SJCRH30 (cell line): ENCODE data around the gene PTPRE. TPM values are rescaled to one million over a fixed set of nuclear protein-coding genes. Genes with fewer than 3 reads are reported as not detected.

Experiments
- DNase-seq, 2 experiments: peaks; one replicate each; pipeline ENCODE4 v3.0.0-alpha.2; 2015 to 2020
- H3K27ac ChIP-seq: fragments of 250-450 bp; sonication (Bioruptor Pico); 2 replicates; pipeline ENCODE4 v1.5.1; 2020; ENCODE audit warnings: mild to moderate bottlenecking, moderate library complexity
- H3K27me3 ChIP-seq: fragments of 250-450 bp; sonication (Bioruptor Pico); 2 replicates; pipeline ENCODE4 v1.5.1; 2020; ENCODE audit warnings: mild to moderate bottlenecking, moderate library complexity
- H3K36me3 ChIP-seq: fragments of 250-450 bp; sonication (Bioruptor Pico); 2 replicates; pipeline ENCODE4 v1.5.1; 2020; ENCODE audit warnings: mild to moderate bottlenecking, moderate library complexity
- H3K4me1 ChIP-seq: fragments of 250-450 bp; sonication (Bioruptor Pico); 2 replicates; pipeline ENCODE4 v1.5.1; 2020; ENCODE audit warnings: mild to moderate bottlenecking, moderate library complexity
- H3K4me3 ChIP-seq: fragments of 250-450 bp; sonication (Bioruptor Pico); 2 replicates; pipeline ENCODE4 v1.5.1; 2020; ENCODE audit warnings: mild to moderate bottlenecking, moderate library complexity
- H3K9me3 ChIP-seq: fragments of 250-450 bp; sonication (Bioruptor Pico); replicated peaks from 2 replicates; pipeline ENCODE4 v1.5.1; 2020; ENCODE audit warnings: mild to moderate bottlenecking, moderate library complexity
- total RNA-seq: library from RNA; depleted of rRNA; stranded (reverse); fragments of >200 nt; shearing (Covaris generic); gene quantifications from 2 replicates; pipeline ENCODE4 v1.2.3, GENCODE V29; 2014

Gene PTPRE
- total RNA-seq, 1 experiment from 2014 or later, result 5.2 TPM

DNA sequence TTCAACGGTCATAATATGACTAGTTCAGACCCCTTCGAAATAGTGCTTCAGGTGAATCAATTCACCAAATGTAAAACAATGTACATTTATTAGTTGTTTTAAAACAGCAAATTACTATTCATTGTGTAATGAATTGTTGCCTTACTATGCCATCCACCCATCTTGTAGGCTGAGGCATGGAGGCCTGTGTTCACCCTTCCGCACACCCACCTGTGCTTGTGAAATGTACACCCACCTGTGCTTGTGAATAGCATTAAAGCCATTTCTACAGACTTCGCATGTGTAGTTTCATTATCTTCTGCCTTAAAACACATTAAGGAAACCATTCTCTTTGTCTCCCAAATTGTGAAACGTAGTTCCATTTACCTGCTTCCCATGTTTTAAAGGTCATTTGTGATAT is 31.0 kb upstream of the PTPRE start:
- no peak for DNase-seq
- H3K27me3 ChIP-seq, result peaks cover under 1% of the 10 kb centered on the region
- no peaks in the 10 kb centered on the region for H3K9me3 ChIP-seq

DNA sequence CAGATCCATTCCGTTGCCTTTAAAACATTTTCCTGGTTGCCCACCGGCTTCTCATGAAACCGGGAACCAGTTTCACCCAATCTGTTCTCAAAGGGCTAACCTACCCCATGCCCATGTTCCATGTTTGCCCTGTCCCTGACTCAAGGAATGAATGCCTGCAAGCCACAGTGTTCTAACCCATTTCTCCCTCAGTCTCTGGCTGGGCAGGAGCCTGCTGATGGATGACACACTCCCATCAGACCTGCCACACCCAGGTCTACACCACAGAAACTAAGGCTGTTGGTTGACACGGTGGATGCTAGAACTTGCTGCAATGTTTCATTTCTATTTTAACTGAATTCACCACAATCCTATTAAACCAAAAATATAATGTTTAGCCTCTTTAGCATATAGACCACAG is 29.8 kb upstream of the PTPRE start:
- Histone ChIP-seq H3K36me3 (no peaks in the 10 kb centered on the region), H3K4me3 (no peak overlapping the region), H3K27me3 (peaks cover 3% of the 10 kb centered on the region), H3K9me3 (no peaks in the 10 kb centered on the region), H3K27ac (no peak overlapping the region), H3K4me1 (no peaks in the 10 kb centered on the region)
- DNase-seq, result no peak

More for the DNA sequence above, 31.0 kb upstream of the PTPRE start:
- no peaks in the 10 kb centered on the region for H3K36me3 ChIP-seq
- H3K27ac ChIP-seq, result no peak overlapping the region
- H3K4me1 ChIP-seq, result no peaks in the 10 kb centered on the region
- no peak overlapping the region for H3K4me3 ChIP-seq

DNA sequence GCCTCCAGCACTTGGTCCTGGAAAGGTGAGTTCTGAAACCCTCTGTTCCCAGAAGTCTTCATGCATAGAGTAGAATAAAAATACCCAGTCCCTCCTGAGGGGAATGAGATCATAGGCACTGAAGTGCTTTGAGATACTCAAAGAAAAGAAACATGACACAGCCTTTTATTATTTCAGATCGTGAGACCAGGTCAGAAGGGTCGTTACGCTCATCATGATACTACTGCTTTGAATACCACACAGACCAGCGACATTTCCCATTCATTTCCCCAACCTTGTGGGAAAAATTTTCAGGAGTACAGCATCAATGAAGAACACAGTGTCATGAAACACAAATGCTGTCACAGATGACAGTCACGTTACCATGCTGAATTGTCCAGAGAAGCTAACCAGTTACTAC is 29.2 kb upstream of the PTPRE start:
- H3K4me3 ChIP-seq, result no peak overlapping the region
- H3K36me3 ChIP-seq, result no peaks in the 10 kb centered on the region
- no peak overlapping the region for H3K27ac ChIP-seq
- no peaks in the 10 kb centered on the region for H3K9me3 ChIP-seq
- no peaks in the 10 kb centered on the region for H3K4me1 ChIP-seq
- peaks cover 3% of the 10 kb centered on the region for H3K27me3 ChIP-seq
- no peak for DNase-seq

DNA sequence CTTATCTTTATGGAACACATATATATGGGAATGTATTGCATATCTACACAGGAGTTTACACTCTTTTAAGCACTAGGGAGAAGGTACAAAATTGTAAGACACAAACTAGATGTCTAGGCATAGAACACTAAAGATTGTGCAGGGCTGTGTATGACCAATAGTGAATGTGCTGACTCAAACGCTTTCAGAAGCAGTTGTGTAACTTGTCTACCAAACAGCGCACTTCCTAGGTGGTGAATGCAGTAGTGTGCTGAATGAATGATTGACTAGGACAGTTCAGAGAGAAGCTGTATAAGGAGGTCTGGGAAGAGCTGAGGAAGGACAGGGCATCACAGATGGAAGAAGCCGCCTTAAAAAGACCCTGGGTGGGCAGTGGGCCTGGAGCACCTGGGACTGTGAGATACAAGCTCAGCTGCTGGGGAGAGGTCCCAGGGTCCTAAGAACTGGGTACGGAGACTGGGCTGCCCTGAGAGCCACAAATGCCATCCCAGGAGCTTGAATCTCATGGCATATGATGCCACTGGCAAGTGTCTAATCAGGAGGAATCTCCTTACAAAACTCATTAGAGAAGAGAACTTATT is 28.3 kb upstream of the PTPRE start:
- H3K27me3 ChIP-seq, result peaks cover 3% of the 10 kb centered on the region
- no peak for DNase-seq
- H3K36me3 ChIP-seq, result no peaks in the 10 kb centered on the region
- no peaks in the 10 kb centered on the region for H3K4me1 ChIP-seq
- H3K9me3 ChIP-seq, result no peaks in the 10 kb centered on the region
- H3K4me3 ChIP-seq, result no peak overlapping the region
- no peak overlapping the region for H3K27ac ChIP-seq

DNA sequence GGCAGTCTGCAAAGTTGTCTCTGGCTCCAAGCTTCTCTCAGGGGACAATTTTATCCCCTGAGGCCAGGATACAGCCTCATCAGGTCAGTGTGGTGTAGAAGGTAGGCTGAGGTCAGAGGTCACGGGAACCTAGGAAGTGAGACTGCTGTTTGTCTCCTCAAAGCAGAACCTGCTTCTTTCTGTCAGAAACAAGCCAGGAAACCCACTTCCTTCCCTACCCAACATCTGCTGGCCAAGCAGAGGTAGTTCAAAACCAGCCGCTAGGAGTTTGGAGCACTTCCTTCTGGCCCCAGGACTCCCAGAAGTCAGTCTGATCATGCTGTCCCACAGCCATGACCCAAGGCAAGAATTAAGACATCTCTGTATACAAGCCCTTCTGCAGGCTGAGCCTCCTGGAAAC is 26.3 kb upstream of the PTPRE start:
- Histone ChIP-seq H3K4me3 (no peak overlapping the region), H3K9me3 (no peaks in the 10 kb centered on the region), H3K27me3 (peaks cover 3% of the 10 kb centered on the region; the same call in 1 of the 2 replicates), H3K4me1 (no peaks in the 10 kb centered on the region), H3K27ac (no peak overlapping the region), H3K36me3 (no peaks in the 10 kb centered on the region)
- no peak for DNase-seq

DNA sequence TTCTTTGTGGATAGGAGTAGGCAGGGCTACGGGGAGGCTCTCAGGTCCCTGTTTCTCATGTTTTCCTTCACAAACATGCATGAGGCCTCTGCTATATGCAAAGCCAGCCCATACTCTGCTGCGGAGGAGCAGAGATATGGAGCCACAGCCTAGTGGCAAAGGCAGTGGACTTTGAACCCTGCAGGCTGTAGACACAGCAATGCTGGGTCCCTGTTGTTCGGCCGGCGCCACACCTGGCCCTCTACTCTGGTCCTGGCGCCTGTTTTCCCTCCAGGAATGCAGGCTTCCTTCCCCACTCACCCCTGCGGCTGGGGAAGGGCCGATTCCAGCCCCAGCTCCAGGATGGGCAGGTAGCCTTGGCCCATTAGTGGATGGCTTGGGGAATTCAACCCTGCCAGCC is 25.6 kb upstream of the PTPRE start:
- H3K4me1 ChIP-seq, result no peaks in the 10 kb centered on the region
- H3K4me3 ChIP-seq, result no peak overlapping the region
- DNase-seq, result no peak
- H3K36me3 ChIP-seq, result no peaks in the 10 kb centered on the region
- H3K9me3 ChIP-seq, result no peaks in the 10 kb centered on the region
- no peak overlapping the region for H3K27ac ChIP-seq
- H3K27me3 ChIP-seq, result peaks cover 3% of the 10 kb centered on the region; the same call in 1 of the 2 replicates

DNA sequence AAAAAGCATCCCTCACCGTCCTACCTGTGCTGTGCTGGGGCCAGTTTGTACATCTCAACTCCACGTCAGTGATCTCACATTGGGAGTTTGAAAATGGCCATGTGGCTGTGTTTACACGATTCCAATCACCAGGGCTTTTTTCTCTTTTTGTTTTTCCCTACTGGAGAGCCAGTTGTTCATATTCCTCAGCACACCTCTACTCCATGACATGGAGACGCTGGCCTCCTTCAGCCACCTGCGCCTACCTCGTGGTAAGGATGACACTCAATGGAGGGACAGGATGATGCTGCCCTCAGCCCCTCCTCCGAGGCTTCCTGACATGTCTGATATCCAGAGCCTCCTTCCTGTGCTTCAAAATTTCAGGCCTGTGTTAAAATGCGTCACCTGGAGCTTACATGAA is 24.5 kb upstream of the PTPRE start:
- Histone ChIP-seq H3K9me3 (no peaks in the 10 kb centered on the region), H3K27ac (no peak overlapping the region), H3K27me3 (peaks cover 3% of the 10 kb centered on the region; the same call in 1 of the 2 replicates), H3K4me1 (no peaks in the 10 kb centered on the region), H3K4me3 (no peak overlapping the region), H3K36me3 (no peaks in the 10 kb centered on the region)
- no peak for DNase-seq

DNA sequence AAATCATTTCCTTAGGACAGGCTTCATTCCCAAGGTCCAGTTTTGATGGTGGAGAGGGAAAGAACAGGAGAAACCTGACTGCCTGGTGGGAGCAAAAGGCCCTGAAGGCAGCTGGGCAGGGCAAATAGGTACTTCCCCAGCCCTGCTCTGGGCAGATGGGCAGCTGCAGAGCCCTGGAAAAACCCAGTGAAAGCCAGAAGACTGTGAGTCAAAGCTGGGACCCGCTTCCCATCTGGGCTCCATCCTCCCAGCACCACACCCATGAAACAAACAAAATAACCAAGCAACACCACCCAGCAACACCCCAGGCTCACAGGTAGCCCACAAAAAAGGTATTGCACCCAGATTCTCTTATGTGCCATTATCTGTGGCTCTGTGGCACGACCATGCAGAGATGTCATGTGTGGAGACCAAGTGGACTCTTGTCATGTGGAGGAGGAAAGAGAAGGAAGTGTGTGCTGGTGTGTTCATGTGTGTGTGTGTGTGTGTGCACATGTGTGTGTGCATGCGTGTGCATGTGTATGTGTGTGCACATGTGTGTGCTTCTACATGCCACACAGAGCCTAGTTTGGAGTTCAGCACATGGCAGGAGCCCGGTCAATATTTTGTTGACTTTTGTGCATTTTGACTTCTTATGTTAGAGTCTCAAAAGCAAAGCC is 24.0 kb upstream of the PTPRE start:
- Histone ChIP-seq H3K4me1 (no peaks in the 10 kb centered on the region), H3K36me3 (no peaks in the 10 kb centered on the region), H3K27me3 (peaks cover 3% of the 10 kb centered on the region; the same call in 1 of the 2 replicates), H3K4me3 (no peak overlapping the region), H3K27ac (no peak overlapping the region), H3K9me3 (no peaks in the 10 kb centered on the region)
- no peak for DNase-seq

DNA sequence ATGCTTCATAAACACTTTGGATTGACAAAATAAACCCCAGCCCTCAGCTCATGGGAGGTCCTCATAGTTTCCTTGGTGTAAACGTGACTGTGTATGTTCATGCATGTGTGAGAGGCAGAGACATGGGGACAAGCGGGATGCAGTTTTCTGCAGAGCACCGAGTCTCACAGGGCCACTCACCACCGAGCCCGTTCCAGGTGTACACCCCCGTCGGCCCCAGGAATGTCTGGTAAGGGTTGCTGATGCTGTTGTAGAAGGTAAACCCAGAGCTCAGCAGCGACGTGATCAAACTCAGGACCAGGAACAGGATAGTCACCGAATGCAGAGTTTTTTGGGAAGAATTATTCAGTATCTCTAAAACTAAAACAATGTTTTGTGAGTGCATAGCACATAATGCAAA is 23.4 kb upstream of the PTPRE start:
- DNase-seq, result no peak
- Histone ChIP-seq H3K9me3 (no peaks in the 10 kb centered on the region), H3K4me3 (no peak overlapping the region), H3K27me3 (peaks cover 3% of the 10 kb centered on the region; the same call in 1 of the 2 replicates), H3K27ac (no peak overlapping the region), H3K36me3 (no peaks in the 10 kb centered on the region), H3K4me1 (no peaks in the 10 kb centered on the region)

DNA sequence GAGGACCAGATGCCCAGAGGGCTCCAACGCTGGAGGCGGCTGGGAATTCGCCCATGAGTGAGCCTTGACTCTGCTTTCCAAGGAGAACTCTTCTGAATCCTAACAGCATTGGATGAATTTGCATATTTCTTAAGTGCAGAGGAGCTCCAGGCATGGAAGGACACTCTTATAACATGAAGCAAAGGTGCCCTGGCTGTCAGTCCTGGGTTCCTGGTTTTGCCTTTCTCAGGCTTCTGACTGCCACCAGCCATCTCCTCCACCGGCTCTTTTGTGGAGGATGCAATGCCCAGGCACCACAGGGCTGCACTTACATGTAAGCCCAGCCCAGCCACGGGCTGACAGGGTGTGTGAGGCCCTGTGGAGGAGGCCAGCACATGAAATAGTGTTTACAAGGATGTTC is 22.4 kb upstream of the PTPRE start:
- Histone ChIP-seq H3K4me1 (no peaks in the 10 kb centered on the region), H3K36me3 (no peaks in the 10 kb centered on the region), H3K27ac (no peak overlapping the region), H3K27me3 (peaks cover 3% of the 10 kb centered on the region; the same call in 1 of the 2 replicates), H3K9me3 (no peaks in the 10 kb centered on the region), H3K4me3 (no peak overlapping the region)
- DNase-seq, result no peak

DNA sequence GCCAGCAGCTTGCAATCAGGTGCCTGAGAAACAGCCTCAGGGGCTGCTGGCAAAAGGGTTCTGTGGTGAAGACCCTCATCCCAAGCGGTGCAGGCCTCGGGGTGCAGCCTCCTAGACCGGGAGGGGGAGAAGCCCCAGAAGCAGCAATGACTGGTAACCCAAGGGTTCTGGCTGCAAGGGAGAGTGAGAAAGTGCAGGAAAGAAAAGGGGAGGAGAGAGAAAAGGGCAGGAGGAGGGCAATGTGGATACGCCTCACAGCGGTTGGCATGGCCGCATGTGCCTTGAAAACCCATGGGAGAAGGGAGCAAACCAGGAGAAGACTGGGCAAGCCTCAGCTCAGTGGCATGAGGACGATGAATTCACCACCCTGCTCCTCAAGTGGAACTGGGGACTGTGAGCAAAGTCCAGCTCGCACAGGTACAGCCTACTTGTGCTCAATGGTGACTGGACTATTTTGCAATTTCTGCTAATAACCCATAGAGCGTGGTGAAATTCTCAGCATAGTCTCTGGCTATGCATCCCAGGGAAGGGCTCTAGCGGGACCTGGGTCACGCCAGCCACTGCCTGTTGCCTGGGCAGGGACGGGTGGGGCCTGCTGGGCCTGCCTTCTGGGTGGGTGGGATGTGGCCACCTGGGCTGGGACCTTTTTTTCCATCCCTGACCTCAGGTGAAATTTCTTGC is 20.4 kb upstream of the PTPRE start:
- no peak overlapping the region for H3K27ac ChIP-seq
- H3K9me3 ChIP-seq, result no peaks in the 10 kb centered on the region
- H3K27me3 ChIP-seq, result no peaks in the 10 kb centered on the region
- H3K4me1 ChIP-seq, result no peaks in the 10 kb centered on the region
- H3K36me3 ChIP-seq, result no peaks in the 10 kb centered on the region
- no peak overlapping the region for H3K4me3 ChIP-seq
- no peak for DNase-seq

DNA sequence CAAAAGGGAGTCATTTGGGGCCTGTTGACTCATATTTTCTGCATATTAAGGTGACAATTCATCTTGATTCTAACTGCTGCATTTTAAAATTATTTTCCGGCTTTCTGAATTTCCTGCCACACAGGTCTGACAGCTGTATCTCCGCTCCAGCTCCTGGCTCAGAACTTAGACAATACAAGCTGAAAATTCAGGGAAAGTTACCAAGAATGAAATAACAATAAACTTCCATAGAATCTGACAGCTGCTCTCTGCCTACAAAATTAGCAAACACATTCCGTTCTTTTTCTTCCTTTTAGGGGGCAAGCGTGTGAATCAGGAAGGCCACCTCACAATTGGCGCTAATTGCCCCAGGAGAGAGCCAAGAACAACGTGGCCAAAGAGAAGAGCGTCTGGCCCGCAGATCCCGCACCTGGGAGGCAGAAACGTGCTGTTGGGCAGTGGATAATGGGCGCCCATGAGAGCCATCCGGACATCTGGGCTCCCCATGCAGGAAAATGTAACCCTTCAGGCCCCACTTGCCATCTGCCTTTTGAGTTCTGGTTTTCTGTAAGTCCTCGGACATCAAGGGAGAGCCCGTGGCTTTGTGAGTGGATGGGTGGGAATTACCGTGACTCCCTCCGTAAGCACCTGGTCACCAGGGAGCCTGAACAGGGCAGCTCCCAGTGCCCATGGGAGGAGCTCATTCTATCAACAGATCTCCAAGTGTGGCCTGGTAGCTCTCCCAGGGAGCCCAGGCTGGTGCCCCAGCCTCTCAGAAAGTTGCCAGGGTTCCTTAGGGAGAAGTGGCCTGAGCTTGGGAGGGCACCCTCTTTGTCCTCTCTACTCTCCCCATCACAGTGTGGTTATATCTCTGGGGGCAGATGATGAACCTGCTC is 19.1 kb upstream of the PTPRE start:
- no peaks in the 10 kb centered on the region for H3K36me3 ChIP-seq
- no peaks in the 10 kb centered on the region for H3K27me3 ChIP-seq
- H3K4me3 ChIP-seq, result no peak overlapping the region
- no peaks in the 10 kb centered on the region for H3K9me3 ChIP-seq
- no peak overlapping the region for H3K27ac ChIP-seq
- no peak for DNase-seq
- no peaks in the 10 kb centered on the region for H3K4me1 ChIP-seq

DNA sequence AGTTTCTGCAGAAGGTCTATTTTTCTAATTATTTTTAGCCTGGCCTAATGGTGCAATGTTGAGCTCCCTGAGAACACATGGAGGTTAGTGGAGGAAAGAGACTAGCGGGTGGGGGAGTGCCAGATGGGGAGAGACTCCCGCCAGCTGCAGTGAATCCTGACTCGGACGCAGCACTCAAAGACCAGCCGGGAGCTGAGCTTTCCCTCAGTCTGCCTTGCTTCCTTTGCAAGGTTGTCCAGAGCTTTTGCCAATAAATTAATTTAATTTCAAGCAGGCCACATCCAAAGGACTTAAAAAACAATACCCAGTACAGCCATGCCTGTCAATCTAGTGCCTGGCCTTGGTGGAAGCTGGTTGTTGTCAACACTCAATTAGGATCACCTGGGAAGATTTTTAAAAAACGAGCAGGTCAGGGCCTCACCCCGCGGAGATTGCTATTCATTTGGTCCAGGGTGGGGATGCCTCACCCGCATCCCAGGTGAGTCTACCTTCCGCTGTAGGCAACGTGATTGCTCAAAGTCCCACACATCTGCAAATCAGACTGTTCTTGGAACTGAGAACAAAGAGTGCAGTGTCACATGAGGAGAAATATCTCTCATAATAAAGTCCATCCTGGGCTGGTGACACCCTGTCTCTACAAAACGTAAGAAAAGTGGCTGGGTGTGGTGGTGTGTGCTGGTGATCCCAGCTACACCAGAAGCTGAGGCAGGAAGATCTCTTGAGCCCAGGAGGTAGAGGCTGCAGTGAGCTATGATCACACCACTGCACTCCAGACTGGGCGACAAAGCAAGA is 18.2 kb upstream of the PTPRE start:
- DNase-seq, result no peak
- Histone ChIP-seq H3K27ac (no peak overlapping the region), H3K4me1 (no peaks in the 10 kb centered on the region), H3K36me3 (no peaks in the 10 kb centered on the region), H3K9me3 (no peaks in the 10 kb centered on the region), H3K27me3 (no peaks in the 10 kb centered on the region), H3K4me3 (no peak overlapping the region)

DNA sequence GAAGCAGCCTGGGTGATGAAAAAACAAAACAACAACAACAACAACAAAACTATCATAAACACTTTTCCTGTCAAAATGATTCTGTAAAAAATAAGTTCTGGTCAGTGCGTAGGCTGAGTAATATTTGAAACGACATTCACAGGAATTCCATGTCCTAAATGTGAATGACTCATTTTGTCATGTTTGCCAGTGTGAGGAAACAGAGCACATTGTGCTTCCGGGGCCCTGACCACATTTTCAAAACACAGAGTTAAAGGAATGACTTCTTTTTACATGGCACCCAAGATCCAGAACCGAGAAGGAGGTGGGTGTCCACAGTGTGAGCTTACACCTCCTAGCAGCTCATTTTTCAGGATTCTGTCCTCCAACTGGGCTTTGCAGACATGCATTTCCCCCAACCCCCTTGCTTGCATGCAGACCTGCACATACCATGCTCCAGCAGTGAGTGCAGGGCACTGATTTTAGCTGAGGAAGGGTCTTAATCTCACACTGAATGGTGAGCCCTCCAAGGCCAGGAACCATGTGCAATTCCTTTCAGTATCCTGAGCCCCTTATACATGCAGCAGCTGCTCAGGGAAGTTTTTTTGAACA is 17.2 kb upstream of the PTPRE start:
- no peak for DNase-seq
- H3K27ac ChIP-seq, result no peak overlapping the region

More for the DNA sequence above, 17.2 kb upstream of the PTPRE start:
- Histone ChIP-seq H3K36me3 (no peaks in the 10 kb centered on the region), H3K27me3 (no peaks in the 10 kb centered on the region), H3K9me3 (no peaks in the 10 kb centered on the region), H3K4me3 (no peak overlapping the region), H3K4me1 (no peaks in the 10 kb centered on the region)
